GM18870 (cell line): ENCODE results near the gene INPP5D.
"Not testable (repeated sequence)": the region's sequence is repeated elsewhere in the genome, so short reads cannot be mapped to it uniquely, and the experiment has no call there.

Experiments
- ATAC-seq: cut with Tn5 transposase; IDR thresholded peaks from one replicate; pipeline ENCODE4 v1.9.1; 2021; ENCODE audit warnings: moderate library complexity; ENCODE audit not compliant: unreplicated experiment

The INPP5D gene

GRCh38 chr2:233165895-233166661 lies 105.9 kb downstream of the INPP5D start:
- no peak for ATAC-seq

GRCh38 chr2:233168445-233168844 lies 108.3 kb downstream of the INPP5D start:
- no peak for ATAC-seq

- ATAC-seq = no peak
Observed at GRCh38 chr2:233168919-233169318, 108.8 kb downstream of the INPP5D start.

GRCh38 chr2:233171344-233171743 lies 111.2 kb downstream of the INPP5D start:
- no peak for ATAC-seq

GRCh38 chr2:233173115-233173514 lies 113.0 kb downstream of the INPP5D start:
- ATAC-seq = no peak

GRCh38 chr2:233174137-233174536 lies 114.0 kb downstream of the INPP5D start:
- no peak for ATAC-seq

GRCh38 chr2:233178994-233179847 lies 119.1 kb downstream of the INPP5D start:
- ATAC-seq = no peak

GRCh38 chr2:233179848-233180366 lies 119.8 kb downstream of the INPP5D start:
- ATAC-seq = no peak

GRCh38 chr2:233183869-233184418 lies 123.8 kb downstream of the INPP5D start:
- ATAC-seq = no peak

GRCh38 chr2:233184669-233185068 lies 124.5 kb downstream of the INPP5D start:
- no peak for ATAC-seq

GRCh38 chr2:233185330-233185729 lies 125.2 kb downstream of the INPP5D start:
- no peak for ATAC-seq

- no peak for ATAC-seq
Observed at GRCh38 chr2:233185963-233186362, 125.8 kb downstream of the INPP5D start.

GRCh38 chr2:233186851-233187250 lies 126.7 kb downstream of the INPP5D start:
- ATAC-seq = no peak

GRCh38 chr2:233189025-233189424 lies 128.9 kb downstream of the INPP5D start:
- no peak for ATAC-seq

GRCh38 chr2:233191016-233191415 lies 130.9 kb downstream of the INPP5D start:
- not testable (repeated sequence) for ATAC-seq

GRCh38 chr2:233193738-233194137 lies 133.6 kb downstream of the INPP5D start:
- ATAC-seq = no peak

- no peak for ATAC-seq
Observed at GRCh38 chr2:233195027-233195426, 134.9 kb downstream of the INPP5D start.

- no peak for ATAC-seq
Observed at GRCh38 chr2:233197022-233197421, 136.9 kb downstream of the INPP5D start.

- no peak for ATAC-seq
Observed at GRCh38 chr2:233198026-233198425, 137.9 kb downstream of the INPP5D start.

GRCh38 chr2:233199870-233200269 lies 139.7 kb downstream of the INPP5D start:
- no peak for ATAC-seq

GRCh38 chr2:233200790-233201189 lies 140.6 kb downstream of the INPP5D start:
- not testable (repeated sequence) for ATAC-seq
